ENCODE data around the gene FBN3.

DNA sequence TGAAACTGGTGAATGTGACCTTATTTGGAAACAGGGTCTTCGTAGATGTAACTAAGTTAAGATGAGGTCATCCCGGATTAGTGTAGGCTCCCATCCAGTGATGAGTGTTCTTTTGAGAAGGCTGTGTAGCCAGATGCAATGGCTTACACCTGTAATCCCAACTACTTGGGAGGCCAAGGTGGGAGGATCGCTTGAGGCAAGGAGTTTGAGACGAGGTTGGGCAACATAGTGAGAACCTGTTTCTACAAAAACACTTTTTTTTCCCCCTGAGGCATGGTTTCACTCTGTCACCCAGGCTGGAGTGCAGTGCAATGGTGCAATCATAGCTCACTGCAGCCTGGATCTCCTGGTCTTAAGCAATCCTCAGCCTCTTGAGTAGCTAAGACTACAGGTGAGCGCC lies 36.4 kb downstream of the FBN3 start:
- TF ChIP-seq SP1 (IDR thresholded peaks at IDR 0.05) (no peak), L3MBTL2 (conservative IDR thresholded peaks at IDR 0.05) (no peak), BHLHE40 (IDR thresholded peaks at IDR 0.05; ENCODE audit: borderline replicate concordance) (no peak), ELF4 (IDR thresholded peaks at IDR 0.05) (no peak), FOXA1 (IDR thresholded peaks at IDR 0.05) (no peak), FOXM1 (IDR thresholded peaks at IDR 0.05; ENCODE audit: borderline replicate concordance) (no peak), HDGF (IDR thresholded peaks at IDR 0.05; ENCODE audit: borderline replicate concordance) (no peak), ARNT (IDR thresholded peaks at IDR 0.05) (no peak), LEF1 (IDR thresholded peaks at IDR 0.05; ENCODE audit: borderline replicate concordance) (no peak)
- TF ChIP-seq, protein P1, sequence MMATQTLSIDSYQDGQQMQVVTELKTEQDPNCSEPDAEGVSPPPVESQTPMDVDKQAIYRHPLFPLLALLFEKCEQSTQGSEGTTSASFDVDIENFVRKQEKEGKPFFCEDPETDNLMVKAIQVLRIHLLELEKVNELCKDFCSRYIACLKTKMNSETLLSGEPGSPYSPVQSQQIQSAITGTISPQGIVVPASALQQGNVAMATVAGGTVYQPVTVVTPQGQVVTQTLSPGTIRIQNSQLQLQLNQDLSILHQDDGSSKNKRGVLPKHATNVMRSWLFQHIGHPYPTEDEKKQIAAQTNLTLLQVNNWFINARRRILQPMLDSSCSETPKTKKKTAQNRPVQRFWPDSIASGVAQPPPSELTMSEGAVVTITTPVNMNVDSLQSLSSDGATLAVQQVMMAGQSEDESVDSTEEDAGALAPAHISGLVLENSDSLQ (IDR thresholded peaks at IDR 0.05) = no peak
